Lung (tissue), 12 donors: ENCODE results near the gene PRKCB. TPM values are rescaled to one million over a fixed set of nuclear protein-coding genes. Genes with fewer than 3 reads are reported as not detected.
A peak's percentile ranks its signal among the peaks of the same experiment; 100 is the strongest.

ENCODE experiments used
- ATAC-seq: fragments of 200-7000 bp; cut with Tn5 transposase; one replicate; pipeline ENCODE4 v1.9.1; 2020; ENCODE audit warnings: moderate number of reproducible peaks; ENCODE audit not compliant: insufficient read depth, low FRiP score
- DNase-seq, 3 donors: peaks; one replicate each; pipeline ENCODE4 v3.0.0-alpha.2; 2013 to 2017
- H3K27ac ChIP-seq, 2 donors: one replicate each; pipeline ENCODE4 v1.5.1; 2013; ENCODE audit warnings: mild to moderate bottlenecking in 2 of 2, moderate library complexity in 2 of 2, control low read depth in 1 of 2, inconsistent platforms in 1 of 2, low read depth in 1 of 2, low read length in 1 of 2
- H3K27me3 ChIP-seq, 3 donors: one replicate each; pipeline ENCODE4 v1.5.1; 2013; ENCODE audit warnings: low read length in 2 of 3; ENCODE audit not compliant: control insufficient read depth in 3 of 3, insufficient read depth in 3 of 3
- H3K36me3 ChIP-seq, 4 donors: one replicate each; pipeline ENCODE4 v1.5.1; 2013; ENCODE audit warnings: low read length in 4 of 4, mild to moderate bottlenecking in 1 of 4, moderate library complexity in 1 of 4; ENCODE audit not compliant: control insufficient read depth in 4 of 4, insufficient read depth in 4 of 4
- H3K4me1 ChIP-seq, 5 donors: one replicate each; pipeline ENCODE4 v1.5.1; 2013; ENCODE audit warnings: low read length in 5 of 5, mild to moderate bottlenecking in 2 of 5, moderate library complexity in 1 of 5; ENCODE audit not compliant: control insufficient read depth in 5 of 5, insufficient read depth in 5 of 5
- H3K4me3 ChIP-seq: one replicate; pipeline ENCODE4 v1.5.1; 2013; ENCODE audit warnings: mild to moderate bottlenecking, control low read depth, moderate library complexity
- H3K9ac ChIP-seq, 2 donors: one replicate each; pipeline ENCODE4 v1.5.1; 2013; ENCODE audit warnings: low read length in 2 of 2, control low read depth in 1 of 2; ENCODE audit not compliant: insufficient read depth in 1 of 2
- H3K9me3 ChIP-seq, 4 donors: one replicate each; pipeline ENCODE4 v1.5.1; 2013; ENCODE audit warnings: low read length in 3 of 4, mild to moderate bottlenecking in 1 of 4, moderate library complexity in 1 of 4; ENCODE audit not compliant: control insufficient read depth in 4 of 4, insufficient read depth in 3 of 4
- whole genome bisulfite sequencing, 2 donors: extraction: QIAGEN DNeasy Blood & Tissue Kit; methylation state at CpG; one replicate each; pipeline ENCODE4 v1.1.7; 2013; 5-methylcytosine and 5-hydroxymethylcytosine counted together
- polyA plus RNA-seq, 2 donors: library from polyadenylated mRNA; stranded (reverse); fragments of 200-250 nt; gene quantifications; one replicate each; pipeline ENCODE4 v1.2.1, GENCODE V29; 2013
- total RNA-seq, 2 donors: library from RNA; depleted of rRNA in 1 of 2; stranded (reverse); fragments of >200 nt in 1 of 2; gene quantifications; one replicate each; pipeline ENCODE4 v1.2.1, GENCODE V29; 2014 to 2021
- TF ChIP-seq, protein P1 (sequence below): IDR thresholded peaks from 2 replicates; pipeline ENCODE4 v1.5.1; 2012; ENCODE audit warnings: mild to moderate bottlenecking; ENCODE audit errors: control extremely low read depth, extremely low read depth
- donor health status: control.
- donor health status: control.
- donor health status: Bipolar disorder and iron deficiency.
- donor health status: healthy.
- donor health status: DM: yes; HTN: yes; CAD: no.

Gene PRKCB
- total and polyA plus RNA-seq, 4 donors = 2.5 to 46.4 (median 21.8) TPM

DNA sequence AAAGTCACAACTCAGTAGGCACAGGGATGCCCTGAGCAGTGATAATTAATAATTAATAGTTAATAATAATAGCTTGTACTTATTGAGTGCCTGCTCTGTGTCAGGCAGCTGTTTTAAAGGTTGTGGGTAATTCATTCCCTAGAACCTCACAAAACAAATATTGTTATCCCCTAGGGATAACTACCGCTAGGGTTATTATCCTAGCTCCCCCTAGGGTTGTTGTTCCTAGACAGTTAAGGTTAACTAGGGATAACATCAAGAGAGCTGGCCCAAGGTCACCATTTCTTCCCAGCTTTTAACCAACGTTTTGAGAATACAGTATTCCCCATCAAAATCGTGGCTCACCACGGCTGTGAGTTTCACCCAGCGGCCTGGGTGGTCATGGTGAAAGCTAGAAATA is 180.1 kb downstream of the PRKCB start:
- ATAC-seq (no peak), DNase-seq (no peak)
- H3K27me3 ChIP-seq = peaks cover 0 to 2% (median 0%) of the 10 kb centered on the region in 3 donors
- no peak overlapping the region for H3K27ac ChIP-seq
- TF ChIP-seq, protein P1, sequence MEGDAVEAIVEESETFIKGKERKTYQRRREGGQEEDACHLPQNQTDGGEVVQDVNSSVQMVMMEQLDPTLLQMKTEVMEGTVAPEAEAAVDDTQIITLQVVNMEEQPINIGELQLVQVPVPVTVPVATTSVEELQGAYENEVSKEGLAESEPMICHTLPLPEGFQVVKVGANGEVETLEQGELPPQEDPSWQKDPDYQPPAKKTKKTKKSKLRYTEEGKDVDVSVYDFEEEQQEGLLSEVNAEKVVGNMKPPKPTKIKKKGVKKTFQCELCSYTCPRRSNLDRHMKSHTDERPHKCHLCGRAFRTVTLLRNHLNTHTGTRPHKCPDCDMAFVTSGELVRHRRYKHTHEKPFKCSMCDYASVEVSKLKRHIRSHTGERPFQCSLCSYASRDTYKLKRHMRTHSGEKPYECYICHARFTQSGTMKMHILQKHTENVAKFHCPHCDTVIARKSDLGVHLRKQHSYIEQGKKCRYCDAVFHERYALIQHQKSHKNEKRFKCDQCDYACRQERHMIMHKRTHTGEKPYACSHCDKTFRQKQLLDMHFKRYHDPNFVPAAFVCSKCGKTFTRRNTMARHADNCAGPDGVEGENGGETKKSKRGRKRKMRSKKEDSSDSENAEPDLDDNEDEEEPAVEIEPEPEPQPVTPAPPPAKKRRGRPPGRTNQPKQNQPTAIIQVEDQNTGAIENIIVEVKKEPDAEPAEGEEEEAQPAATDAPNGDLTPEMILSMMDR = no peak
- 60 to 73% methylated on average over 5 of the region's 5 CpGs for WGBS, 2 donors
- no peak overlapping the region for H3K9ac ChIP-seq
- H3K4me3 ChIP-seq = no peak overlapping the region
- H3K4me1 ChIP-seq = no peaks in the 10 kb centered on the region
- peaks cover 0 to 6% (median under 1%) of the 10 kb centered on the region in 4 donors for H3K36me3 ChIP-seq
- no peaks in the 10 kb centered on the region for H3K9me3 ChIP-seq

DNA sequence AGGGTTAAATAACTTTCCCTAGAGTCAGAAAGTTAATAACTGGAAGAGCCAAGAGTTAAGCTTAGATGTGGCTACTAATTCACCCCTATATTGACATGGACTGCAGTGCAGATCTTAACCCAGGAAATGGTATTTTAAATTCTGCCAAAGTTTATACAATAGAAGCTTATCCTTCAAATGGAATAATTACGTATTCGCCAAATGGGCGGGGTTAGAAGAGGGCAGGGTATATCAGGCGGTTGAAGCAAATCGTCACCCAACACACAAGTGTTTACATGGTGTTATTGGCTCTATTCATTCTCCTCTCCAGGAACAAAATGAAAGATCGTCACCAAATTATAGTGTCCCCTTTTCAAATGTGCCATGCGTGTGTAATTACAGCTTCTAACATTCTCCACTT is 182.7 kb downstream of the PRKCB start:
- H3K4me1 ChIP-seq = no peaks in the 10 kb centered on the region
- H3K4me3 ChIP-seq = no peak overlapping the region
- H3K27me3 ChIP-seq = no peaks in the 10 kb centered on the region
- H3K36me3 ChIP-seq = peaks cover 0 to 2% (median under 1%) of the 10 kb centered on the region in 4 donors
- H3K9ac ChIP-seq = no peak overlapping the region
- H3K9me3 ChIP-seq = no peaks in the 10 kb centered on the region
- H3K27ac ChIP-seq = no peak overlapping the region
- WGBS, 2 donors = 73 to 85% methylated on average over 7 of the region's 7 CpGs
- TF ChIP-seq, protein P1 = no peak
- DNase-seq (peak in 1 of 3 donors; percentile 17), ATAC-seq (no peak)

DNA sequence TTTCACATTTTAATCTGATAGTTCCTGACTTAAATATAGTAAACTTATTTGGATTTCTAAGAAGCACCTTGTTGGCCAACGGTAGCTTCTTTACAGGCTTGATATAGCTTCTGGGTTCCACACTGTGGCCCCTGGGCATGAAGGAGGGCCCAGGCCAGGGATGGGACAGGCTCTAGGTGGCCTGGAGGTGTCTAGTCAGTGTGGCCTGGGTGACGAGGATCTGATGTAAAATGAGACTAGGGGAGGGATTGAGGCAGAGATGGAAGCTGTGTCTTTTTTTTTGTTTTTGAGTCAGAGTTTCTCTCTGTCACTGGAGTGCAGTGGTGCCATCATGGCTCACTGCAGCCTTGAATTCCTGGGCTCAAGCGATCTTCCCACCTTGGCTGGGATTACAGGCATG is 187.0 kb downstream of the PRKCB start:
- no peak overlapping the region for H3K4me3 ChIP-seq
- no peaks in the 10 kb centered on the region for H3K9me3 ChIP-seq
- no peak overlapping the region for H3K9ac ChIP-seq
- H3K27ac ChIP-seq = no peak overlapping the region
- TF ChIP-seq, protein P1 = no peak
- WGBS, 2 donors = 84 to 87% methylated on average over 3 of the region's 3 CpGs
- no peak for ATAC-seq
- DNase-seq = no peak
- no peaks in the 10 kb centered on the region for H3K27me3 ChIP-seq
- no peaks in the 10 kb centered on the region for H3K36me3 ChIP-seq
- H3K4me1 ChIP-seq = peaks cover 0 to 4% (median 0%) of the 10 kb centered on the region in 5 donors

DNA sequence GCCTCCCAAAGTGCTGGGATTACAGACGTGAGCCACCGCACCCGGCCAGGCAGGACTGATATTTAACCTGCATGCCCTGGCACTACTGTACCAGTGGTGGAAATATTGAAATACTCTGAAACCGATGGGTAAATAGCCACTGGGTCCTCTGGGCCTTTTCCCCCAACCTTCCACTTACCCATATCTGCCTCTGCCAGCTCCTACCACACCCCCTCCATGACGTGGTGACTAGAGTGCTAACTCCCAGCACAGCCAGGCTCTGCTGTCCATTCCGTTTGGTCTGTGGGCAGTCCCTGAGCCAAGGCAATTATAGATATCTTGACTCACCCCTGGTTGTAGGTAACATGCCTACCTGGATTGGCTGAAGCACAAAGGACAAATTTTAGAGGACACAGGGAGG is 187.8 kb downstream of the PRKCB start:
- no peak overlapping the region for H3K27ac ChIP-seq
- peaks cover 0 to 4% (median 0%) of the 10 kb centered on the region in 5 donors for H3K4me1 ChIP-seq
- TF ChIP-seq, protein P1 = no peak
- H3K27me3 ChIP-seq = no peaks in the 10 kb centered on the region
- DNase-seq (no peak), ATAC-seq (no peak)
- WGBS, 2 donors = 80 to 94% methylated on average over 6 of the region's 6 CpGs
- H3K9me3 ChIP-seq = no peaks in the 10 kb centered on the region
- no peak overlapping the region for H3K9ac ChIP-seq
- H3K4me3 ChIP-seq = no peak overlapping the region
- no peaks in the 10 kb centered on the region for H3K36me3 ChIP-seq
